A549 (cell line): ENCODE data around the gene CTNS. TPM values are rescaled to one million over a fixed set of nuclear protein-coding genes. Genes with fewer than 3 reads are reported as not detected.
A peak's percentile ranks its signal among the peaks of the same experiment; 100 is the strongest.

Source experiments
- ATAC-seq, 2 experiments: fragments of 200-7000 bp in 1 of 2; fragments of >200 bp in 1 of 2; cut with Nextera tagmentation in 1 of 2; cut with Tn5 transposase in 1 of 2; 3 replicates each; pipeline versions ENCODE4 v1.8.0 to v1.9.1; 2018 to 2020; ENCODE audit warnings: mild to moderate bottlenecking in 1 of 2, moderate library complexity in 1 of 2
- CTCF ChIA-PET: fragments of 300-600 bp; sonication (Branson Sonifier 250); formaldehyde crosslinking; extraction: SDS; loops from one replicate; lab custom pipeline; 2021; ENCODE audit warnings: antibody characterized with exemption, inconsistent platforms; lab: Yijun Ruan, JAX
- POLR2A ChIA-PET: fragments of 350-600 bp; formaldehyde crosslinking; extraction: SDS; loops from one replicate; lab custom pipeline; 2021; ENCODE audit warnings: antibody characterized with exemption, inconsistent platforms; lab: Yijun Ruan, JAX
- DNase-seq, 2 experiments: peaks; one replicate each; pipeline versions ENCODE4 v3.0.0 to v3.0.0-alpha.2; 2011 to 2016; ENCODE audit warnings: low read depth in 1 of 2, low spot score in 1 of 2
- FAIRE-seq: peaks from 2 replicates; lab custom pipeline; 2011; peaks lifted over from hg19 to GRCh38; lab: Jason Lieb, UNC
- H3K27ac ChIP-seq, 2 experiments: fragments of >200 bp; sonication (Bioruptor Twin); formaldehyde crosslinking; 3 replicates each; pipeline ENCODE4 v1.5.1; 2016 to 2017
- H3K4me1 ChIP-seq: fragments of >200 bp; sonication (Bioruptor Twin); formaldehyde crosslinking; 3 replicates; pipeline ENCODE4 v1.6.1; 2016
- H3K4me2 ChIP-seq: fragments of >200 bp; sonication (Bioruptor Twin); formaldehyde crosslinking; 3 replicates; pipeline ENCODE4 v1.6.1; 2016
- H3K4me3 ChIP-seq: fragments of >200 bp; sonication (Bioruptor Twin); formaldehyde crosslinking; 3 replicates; pipeline ENCODE4 v1.5.1; 2016
- H3K9me3 ChIP-seq: fragments of >200 bp; sonication (Bioruptor Twin); formaldehyde crosslinking; 3 replicates; pipeline ENCODE4 v1.6.1; 2016
- ATOH8 ChIP-seq: fragments of 250-450 bp; sonication (Bioruptor Pico); IDR thresholded peaks from 2 replicates; pipeline ENCODE4 v1.5.0; 2020; ENCODE audit warnings: low read depth, mild to moderate bottlenecking, moderate library complexity
- BCL3 ChIP-seq: fragments of >200 bp; sonication (Bioruptor Twin); formaldehyde crosslinking; IDR thresholded peaks from 3 replicates; pipeline ENCODE4 v1.6.1; 2016
- CBX2 ChIP-seq: fragments of 200-600 bp; sonication (generic); IDR thresholded peaks from 2 replicates; pipeline ENCODE4 v1.6.1; 2016; ENCODE audit warnings: low read depth, mild to moderate bottlenecking, borderline replicate concordance
- CEBPB ChIP-seq, 2 experiments: fragments of >200 bp in 1 of 2; sonication (Bioruptor Twin) in 1 of 2; formaldehyde crosslinking in 1 of 2; IDR thresholded peaks; 2 replicates each; pipeline ENCODE4 v1.6.1; 2012 to 2016
- CHD4 ChIP-seq: fragments of 200-600 bp; sonication (generic); IDR thresholded peaks from 2 replicates; pipeline ENCODE4 v1.6.1; 2016; ENCODE audit warnings: antibody characterized with exemption, mild to moderate bottlenecking, borderline replicate concordance
- CTCF ChIP-seq: fragments of >200 bp; sonication (Bioruptor Twin); formaldehyde crosslinking; IDR thresholded peaks from 3 replicates; pipeline ENCODE4 v1.5.1; 2016
- EHMT2 ChIP-seq: fragments of 200-600 bp; sonication (generic); IDR thresholded peaks from 2 replicates; pipeline ENCODE4 v1.6.1; 2016; ENCODE audit warnings: antibody characterized with exemption, low read depth, mild to moderate bottlenecking, moderate library complexity
- ESRRA ChIP-seq: fragments of 150-350 bp; IDR thresholded peaks from 2 replicates; pipeline ENCODE4 v1.6.1; 2014; ENCODE audit warnings: mild to moderate bottlenecking, low read length, borderline replicate concordance
- FOSB ChIP-seq: fragments of 250-450 bp; sonication (Bioruptor Pico); IDR thresholded peaks from 2 replicates; pipeline ENCODE4 v1.5.0; 2020; ENCODE audit warnings: mild to moderate bottlenecking, moderate library complexity
- GATA3 ChIP-seq: IDR thresholded peaks from 2 replicates; pipeline ENCODE4 v1.6.1; 2012; ENCODE audit warnings: borderline replicate concordance
- HEYL ChIP-seq: fragments of 250-450 bp; sonication (Bioruptor Pico); IDR thresholded peaks from 2 replicates; pipeline ENCODE4 v1.8.0; 2021; ENCODE audit warnings: mild to moderate bottlenecking, moderate library complexity
- HMGXB4 ChIP-seq: fragments of 250-450 bp; sonication (Bioruptor Pico); IDR thresholded peaks from 2 replicates; pipeline ENCODE4 v1.5.0; 2021; ENCODE audit warnings: mild to moderate bottlenecking, moderate library complexity, borderline replicate concordance
- HOXB5 ChIP-seq: fragments of 250-450 bp; sonication (Bioruptor Pico); IDR thresholded peaks from 2 replicates; pipeline ENCODE4 v1.5.0; 2020; ENCODE audit warnings: mild to moderate bottlenecking, moderate library complexity
- JUN ChIP-seq, 2 experiments: fragments of >200 bp; sonication (Bioruptor Twin); formaldehyde crosslinking; IDR thresholded peaks; 2 replicates in 1 of 2; 3 replicates in 1 of 2; pipeline ENCODE4 v1.6.1; 2016 to 2017
- KDM5A ChIP-seq: fragments of 200-600 bp; sonication (generic); IDR thresholded peaks from 2 replicates; pipeline ENCODE4 v1.6.1; 2016; ENCODE audit warnings: antibody characterized with exemption, mild to moderate bottlenecking
- MYC ChIP-seq: IDR thresholded peaks from 2 replicates; pipeline ENCODE4 v1.6.1; 2012; ENCODE audit warnings: mild to moderate bottlenecking, inconsistent platforms, low read length, improper control_type of control experiment, borderline replicate concordance
- PBX3 ChIP-seq: IDR thresholded peaks from 2 replicates; pipeline ENCODE4 v1.6.1; 2012
- RARB ChIP-seq: fragments of 250-450 bp; sonication (Bioruptor Pico); IDR thresholded peaks from 2 replicates; pipeline ENCODE4 v1.8.0; 2021; ENCODE audit warnings: mild to moderate bottlenecking, moderate library complexity
- RCOR1 ChIP-seq: fragments of 150-350 bp; IDR thresholded peaks from 2 replicates; pipeline ENCODE4 v1.6.1; 2014; ENCODE audit warnings: antibody characterized with exemption, low read length, low read depth
- SREBF2 ChIP-seq: fragments of 450-650 bp; IDR thresholded peaks from 2 replicates; pipeline ENCODE4 v1.6.1; 2014; ENCODE audit warnings: mild to moderate bottlenecking, moderate library complexity
- TFCP2L1 ChIP-seq: fragments of 250-450 bp; sonication (Bioruptor Pico); IDR thresholded peaks from 2 replicates; pipeline ENCODE4 v1.5.0; 2021; ENCODE audit warnings: mild to moderate bottlenecking
- TP53 ChIP-seq: fragments of 250-450 bp; sonication (Bioruptor Pico); IDR thresholded peaks from 2 replicates; pipeline ENCODE4 v1.5.0; 2021; ENCODE audit warnings: mild to moderate bottlenecking, moderate library complexity
- ZC3H11A ChIP-seq: fragments of 450-650 bp; IDR thresholded peaks from 2 replicates; pipeline ENCODE4 v1.6.1; 2014; ENCODE audit warnings: antibody characterized with exemption, mild to moderate bottlenecking
- ZFP36 ChIP-seq: fragments of 450-650 bp; IDR thresholded peaks from 2 replicates; pipeline ENCODE4 v1.6.1; 2014; ENCODE audit warnings: borderline replicate concordance; ENCODE audit not compliant: partially characterized antibody
- WGBS: methylation state at CpG from one replicate; pipeline ENCODE4 v1.1.6; 2017; ENCODE audit errors: missing lambda C conversion rate; 5-methylcytosine and 5-hydroxymethylcytosine counted together
- polyA plus RNA-seq, 4 experiments: library from polyadenylated mRNA; depleted of rRNA in 3 of 4; stranded (reverse); fragments of >200 nt; fragmentation: RNase III in 1 of 4; extraction: RNeasy Plus Mini Kit Qiagen cat#74134 plus additional on column Dnase treatment in 1 of 4; gene quantifications; 2 replicates in 3 of 4; 3 replicates in 1 of 4; pipeline ENCODE4 v1.2.3, GENCODE V29; 2011 to 2017

The CTNS gene
- polyA plus RNA-seq, 2 of the 4 experiments (the other 2 are of a cell fraction): 6.5 to 20.3 TPM

GRCh38 chr17:3668279-3669084, 31.9 kb downstream of the CTNS start, which contains the start of the genes EMC6 and TAX1BP3 (continued):
- TF ChIP-seq ATOH8 (CRISPR knock-in tag) (no peak), HEYL (CRISPR knock-in tag) (no peak), ZC3H11A (no peak), MYC (peak; percentile 38), CEBPB (IDR thresholded peaks at IDR 0.05) (no peak), RCOR1 (no peak), SREBF2 (no peak), PBX3 (peak; percentile 70), FOSB (CRISPR knock-in tag) (no peak), CHD4 (no peak; the same call in 1 of the 2 replicates), JUN (IDR thresholded peaks at IDR 0.05) (peak; percentile 85 to 96), TFCP2L1 (peak; percentile 80), CBX2 (no peak), BCL3 (peak; percentile 98), HOXB5 (0 out of 2 replicates have a peak, but pooled peaks have one; percentile 13), RARB (peak; percentile 29; the same call in 1 of the 2 replicates), ZFP36 (no peak), CTCF (no peak), ESRRA (no peak), GATA3 (peak; percentile 35), TP53 (CRISPR knock-in tag) (peak; percentile 86)
- TF ChIP-seq, all 56 proteins: peak for 14

- ATAC-seq: peak; percentile 0 to 1; a peak in 2 of 6 replicates
- WGBS: 2% methylated on average over 21 of the region's 32 CpGs
- peak overlapping the region; percentile 74 for H3K4me2 ChIP-seq
- H3K4me1 ChIP-seq: peaks cover 25% of the 10 kb centered on the region
- H3K27ac ChIP-seq: peak overlapping the region; percentile 94
- TF ChIP-seq HMGXB4 (CRISPR knock-in tag): 0 out of 2 replicates have a peak, but pooled peaks have one; percentile 70
- no peak for TF ChIP-seq HEYL (CRISPR knock-in tag)
- TF ChIP-seq KDM5A: peak; percentile 49
- no peak for TF ChIP-seq EHMT2
- TF ChIP-seq GATA3: no peak
- CTCF ChIA-PET: interaction anchor here (0.7 to 4.1 kb wide), 4 partner anchors 9 to 133 kb away, joined by 3 to 19 read pairs (median 4); partner anchors contain the start of gene SHPK
- POLR2A ChIA-PET: interaction anchor here (0.9 to 2.7 kb wide), 5 partner anchors 8 to 54 kb away, joined by 3 to 21 read pairs (median 10); partner anchors contain the start of genes HASPIN and P2RX5
- no peaks in the 10 kb centered on the region for H3K9me3 ChIP-seq
- no peak for FAIRE-seq
- peak overlapping the region; percentile 82 for H3K4me3 ChIP-seq
- DNase-seq: no peak
These were observed 32.5 kb downstream of the CTNS start for GRCh38 chr17:3669085-3669347.
